ENCODE measurements around the gene ANKS1B.

Gene ANKS1B

GRCh38 chr12:98803468-98804209 is 1181.1 kb downstream of the ANKS1B start:
- H3K4me1 ChIP-seq: no peaks in the 10 kb centered on the region
- intact Hi-C loops (cut with DNase I; ENCODE audit: low total_unique reads): no loop called here
- H3K27ac ChIP-seq: no peak overlapping the region
- H3K9me3 ChIP-seq: no peaks in the 10 kb centered on the region
- H3K36me3 ChIP-seq: no peaks in the 10 kb centered on the region
- DNase-seq: no peak
- TF ChIP-seq CTCF (IDR thresholded peaks at IDR 0.05): no peak
- H3K4me3 ChIP-seq: no peak overlapping the region
- H3K27me3 ChIP-seq: no peaks in the 10 kb centered on the region

GRCh38 chr12:98799822-98800221 is 1184.9 kb downstream of the ANKS1B start:
- H3K4me3 ChIP-seq: no peak overlapping the region
- H3K9me3 ChIP-seq: no peaks in the 10 kb centered on the region
- TF ChIP-seq CTCF (IDR thresholded peaks at IDR 0.05): no peak
- H3K27me3 ChIP-seq: no peaks in the 10 kb centered on the region
- intact Hi-C loops (cut with DNase I; ENCODE audit: low total_unique reads): no loop called here
- no peak overlapping the region for H3K27ac ChIP-seq
- H3K36me3 ChIP-seq: no peaks in the 10 kb centered on the region
- no peak for DNase-seq
- no peaks in the 10 kb centered on the region for H3K4me1 ChIP-seq

- Histone ChIP-seq H3K27me3 (no peaks in the 10 kb centered on the region), H3K4me1 (no peaks in the 10 kb centered on the region), H3K36me3 (no peaks in the 10 kb centered on the region), H3K27ac (no peak overlapping the region), H3K4me3 (no peak overlapping the region), H3K9me3 (no peaks in the 10 kb centered on the region)
- TF ChIP-seq CTCF (IDR thresholded peaks at IDR 0.05): no peak
- no peak for DNase-seq
- intact Hi-C loops (cut with DNase I; ENCODE audit: low total_unique reads): no loop called here
Observed at GRCh38 chr12:98799146-98799810, 1185.5 kb downstream of the ANKS1B start.

- no peak overlapping the region for H3K27ac ChIP-seq
- no peak for TF ChIP-seq CTCF (IDR thresholded peaks at IDR 0.05)
- H3K4me3 ChIP-seq: no peak overlapping the region
- no peaks in the 10 kb centered on the region for H3K27me3 ChIP-seq
- H3K9me3 ChIP-seq: no peaks in the 10 kb centered on the region
- H3K36me3 ChIP-seq: no peaks in the 10 kb centered on the region
- H3K4me1 ChIP-seq: no peaks in the 10 kb centered on the region
- no peak for DNase-seq
- intact Hi-C loops (cut with DNase I; ENCODE audit: low total_unique reads): no loop called here
Observed at GRCh38 chr12:98797200-98797599, 1187.5 kb downstream of the ANKS1B start.

GRCh38 chr12:98796745-98797144 is 1188.0 kb downstream of the ANKS1B start:
- Histone ChIP-seq H3K36me3 (no peaks in the 10 kb centered on the region), H3K4me1 (no peaks in the 10 kb centered on the region), H3K4me3 (no peak overlapping the region), H3K27ac (no peak overlapping the region), H3K27me3 (no peaks in the 10 kb centered on the region), H3K9me3 (no peaks in the 10 kb centered on the region)
- TF ChIP-seq CTCF (IDR thresholded peaks at IDR 0.05): no peak
- intact Hi-C loops (cut with DNase I; ENCODE audit: low total_unique reads): no loop called here
- DNase-seq: no peak
